Brain pericyte (primary cell): Measurements from ENCODE around the gene TGM6.
"Not testable (repeated sequence)": the region's sequence is repeated elsewhere in the genome, so short reads cannot be mapped to it uniquely, and the experiment has no call there.

Experiments
- DNase-seq: peaks from one replicate; pipeline ENCODE4 v3.0.0-alpha.2; 2012; ENCODE audit warnings: low read depth, low spot score

TGM6 gene

GRCh38 chr20:2398449-2398848 is 17.7 kb downstream of the TGM6 start:
- DNase-seq: no peak

DNA sequence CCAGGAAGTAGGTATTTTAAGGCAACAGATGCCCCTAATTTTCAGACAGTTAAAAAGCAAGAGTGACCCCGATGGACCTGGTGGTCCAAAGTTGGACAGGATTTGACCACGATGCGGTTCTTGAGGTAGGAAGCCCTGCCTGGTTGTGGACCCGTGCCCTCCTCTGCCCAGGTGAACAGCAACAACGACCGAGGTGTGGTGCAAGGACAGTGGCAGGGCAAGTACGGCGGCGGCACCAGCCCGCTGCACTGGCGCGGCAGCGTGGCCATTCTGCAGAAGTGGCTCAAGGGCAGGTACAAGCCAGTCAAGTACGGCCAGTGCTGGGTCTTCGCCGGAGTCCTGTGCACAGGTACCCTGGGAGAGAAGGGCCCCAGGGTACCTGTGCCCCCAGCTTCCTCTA is 18.7 kb downstream of the TGM6 start:
- DNase-seq: no peak

GRCh38 chr20:2400290-2400689 is 19.6 kb downstream of the TGM6 start:
- no peak for DNase-seq

DNA sequence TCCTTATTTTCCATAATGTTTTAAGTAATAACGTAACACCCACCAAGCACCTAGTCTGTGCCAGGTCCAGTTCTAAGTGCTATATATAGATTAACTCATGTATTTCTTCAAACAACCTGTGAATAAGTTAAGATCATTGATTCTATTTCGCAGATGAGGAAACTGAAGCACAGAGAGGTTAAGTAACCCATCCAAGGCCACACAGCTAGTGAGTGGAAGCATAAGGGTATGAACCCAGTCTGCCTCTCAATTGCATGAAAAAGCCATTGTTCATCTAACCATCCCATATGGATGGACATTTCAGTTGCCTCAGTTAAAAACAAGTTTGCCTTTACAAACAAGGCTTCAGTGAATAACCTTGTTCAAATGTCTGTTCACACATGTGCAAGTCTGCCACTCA is 20.8 kb downstream of the TGM6 start:
- DNase-seq: no peak

- no peak for DNase-seq
These were observed 21.7 kb downstream of the TGM6 start for GRCh38 chr20:2402271-2402980.

DNA sequence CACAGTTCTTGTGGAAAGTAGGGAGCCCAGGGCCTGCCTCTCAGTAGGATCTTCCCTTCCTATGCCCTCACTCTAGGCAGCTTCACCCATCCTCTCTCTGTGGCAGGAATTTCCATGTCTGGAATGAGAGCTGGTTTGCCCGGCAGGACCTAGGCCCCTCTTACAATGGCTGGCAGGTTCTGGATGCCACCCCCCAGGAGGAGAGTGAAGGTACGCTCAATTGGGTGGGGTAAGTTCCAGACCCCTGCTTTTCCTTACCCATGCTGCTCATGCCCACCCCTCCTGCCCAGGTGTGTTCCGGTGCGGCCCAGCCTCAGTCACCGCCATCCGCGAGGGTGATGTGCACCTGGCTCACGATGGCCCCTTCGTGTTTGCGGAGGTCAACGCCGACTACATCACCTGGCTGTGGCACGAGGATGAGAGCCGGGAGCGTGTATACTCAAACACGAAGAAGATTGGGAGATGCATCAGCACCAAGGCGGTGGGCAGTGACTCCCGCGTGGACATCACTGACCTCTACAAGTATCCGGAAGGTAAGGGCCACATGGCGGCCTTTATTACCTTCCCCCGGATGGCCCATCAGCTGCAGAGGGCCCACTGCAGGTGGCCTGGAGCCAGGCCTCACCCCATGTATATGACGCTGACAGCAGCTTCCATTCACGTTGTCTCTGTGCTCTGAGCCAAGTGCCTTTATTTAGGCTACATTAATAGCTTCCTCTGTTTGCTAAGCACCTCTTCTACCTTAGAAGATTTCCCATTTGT is 22.8 kb downstream of the TGM6 start:
- DNase-seq: no peak

- DNase-seq: no peak
These were observed 25.0 kb downstream of the TGM6 start for GRCh38 chr20:2405693-2406065.

DNA sequence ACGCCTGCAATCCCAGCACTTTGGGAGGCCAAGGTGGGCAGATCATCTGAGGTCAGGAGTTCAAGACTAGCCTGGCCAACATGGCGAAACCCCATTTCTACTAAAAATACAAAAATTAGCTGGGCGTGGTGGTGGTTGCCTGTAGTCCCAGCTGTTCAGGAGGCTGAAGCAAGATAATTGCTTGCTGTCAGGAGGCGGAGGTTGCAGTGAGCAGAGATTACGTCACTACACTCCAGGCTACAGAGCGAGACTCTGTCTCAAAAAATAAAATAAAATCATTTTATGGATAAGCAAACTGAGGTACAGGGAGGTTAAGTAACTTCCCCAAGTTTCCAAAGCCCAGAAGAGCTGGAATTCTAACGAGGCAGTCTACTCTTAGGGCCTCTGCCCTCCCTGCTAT is 26.7 kb downstream of the TGM6 start:
- not testable (repeated sequence) for DNase-seq

GRCh38 chr20:2408111-2408510 is 27.4 kb downstream of the TGM6 start:
- no peak for DNase-seq

DNA sequence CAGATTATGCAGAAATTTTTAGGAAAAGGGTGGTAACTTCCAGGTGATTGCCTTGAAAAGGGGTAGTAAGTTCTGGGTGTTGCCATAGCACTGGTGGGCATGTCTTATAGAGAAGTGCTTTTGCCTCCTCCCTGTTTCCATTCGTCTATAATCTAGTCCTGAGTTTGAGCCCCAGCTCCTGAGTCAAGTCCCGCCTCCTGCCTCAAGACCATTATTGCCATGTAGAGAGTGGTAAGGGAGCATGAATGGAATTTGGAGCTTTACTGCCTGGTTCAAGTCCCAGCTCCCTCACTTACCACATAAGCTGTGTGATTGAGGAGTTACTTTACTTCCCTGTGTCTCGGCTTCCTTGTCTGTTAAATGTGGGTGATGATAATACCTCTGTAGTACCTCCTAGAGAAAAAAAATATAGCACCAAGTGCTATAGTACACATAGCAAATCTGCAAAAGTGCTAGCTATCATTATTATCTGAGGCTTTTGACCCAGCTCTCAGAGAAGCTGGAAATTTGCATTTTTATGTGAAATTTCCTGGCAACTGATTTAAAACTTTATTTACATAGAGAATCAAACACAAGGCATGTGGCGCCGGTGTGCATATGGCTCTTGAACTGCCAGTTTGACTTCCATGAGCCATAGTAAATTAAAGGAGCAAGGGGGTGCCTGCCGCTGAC is 36.0 kb downstream of the TGM6 start:
- DNase-seq: no peak

GRCh38 chr20:2417213-2417541 is 36.5 kb downstream of the TGM6 start:
- no peak for DNase-seq

GRCh38 chr20:2418388-2418787 is 37.7 kb downstream of the TGM6 start:
- no peak for DNase-seq

GRCh38 chr20:2420510-2420909 is 39.8 kb downstream of the TGM6 start:
- DNase-seq: no peak

GRCh38 chr20:2421247-2421646 is 40.5 kb downstream of the TGM6 start:
- DNase-seq: no peak

DNA sequence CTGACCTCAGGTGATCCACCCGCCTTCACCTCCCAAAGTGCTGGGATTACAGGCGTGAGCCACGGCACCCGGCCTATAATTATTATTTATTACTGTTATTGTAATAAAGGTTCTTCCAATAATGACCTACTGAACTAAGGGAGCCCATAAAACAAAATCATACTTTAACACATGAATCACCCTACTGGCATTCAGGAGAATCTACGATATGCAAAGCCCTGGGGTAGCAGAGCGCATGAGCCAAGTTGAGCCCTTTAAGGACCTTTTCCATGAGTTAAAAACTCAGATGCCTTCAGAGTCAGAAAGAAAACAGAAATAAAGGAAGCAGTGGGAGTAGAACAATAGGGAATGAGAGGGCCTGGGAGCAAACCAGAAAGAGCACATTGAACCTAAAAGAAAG is 48.4 kb downstream of the TGM6 start:
- DNase-seq: no peak

DNA sequence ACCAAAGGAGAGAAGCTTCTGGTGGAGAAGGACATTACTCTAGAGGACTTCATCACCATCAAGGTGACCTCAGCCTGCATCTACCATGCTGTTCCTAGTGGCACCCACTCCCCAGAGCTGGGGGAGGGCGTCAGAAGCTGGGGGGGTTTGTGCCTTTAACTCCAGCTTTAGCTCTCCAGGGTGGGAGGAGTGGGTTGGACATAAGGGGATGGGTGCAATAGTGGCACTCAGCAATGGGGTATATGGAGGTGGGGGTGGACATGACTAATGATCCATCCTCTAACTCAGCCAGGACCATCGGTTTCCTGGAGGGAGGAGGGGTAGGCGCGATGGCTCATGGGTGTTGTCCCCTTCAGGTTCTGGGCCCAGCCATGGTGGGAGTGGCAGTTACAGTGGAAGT is 49.8 kb downstream of the TGM6 start:
- DNase-seq: no peak

- DNase-seq: no peak
These were observed 50.5 kb downstream of the TGM6 start for GRCh38 chr20:2431185-2431584.

- no peak for DNase-seq
These were observed 66.1 kb downstream of the TGM6 start for GRCh38 chr20:2446845-2447244.

- no peak for DNase-seq
These were observed 68.7 kb downstream of the TGM6 start for GRCh38 chr20:2449386-2449785.

DNA sequence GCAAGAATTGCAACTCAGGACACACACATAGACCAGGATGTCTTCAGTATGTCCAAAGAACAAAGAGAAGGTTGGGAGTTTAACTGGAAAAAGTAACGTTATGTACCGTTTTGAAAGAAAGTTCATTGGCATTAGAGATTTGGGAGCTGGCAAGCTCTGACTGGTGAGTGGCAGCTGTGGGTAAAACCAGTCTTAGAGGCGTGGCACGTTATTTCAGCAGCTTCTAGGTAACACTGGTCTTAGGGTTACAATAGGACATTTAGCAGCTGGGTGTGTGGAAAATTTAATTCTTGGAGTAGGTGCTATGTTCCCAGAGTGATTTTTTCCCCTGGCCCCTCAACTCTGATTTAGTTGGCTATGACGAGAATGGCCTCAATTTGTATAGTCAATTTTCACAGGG is 70.7 kb downstream of the TGM6 start:
- DNase-seq: no peak

- DNase-seq: no peak
These were observed 71.4 kb downstream of the TGM6 start for GRCh38 chr20:2451939-2452732.

DNA sequence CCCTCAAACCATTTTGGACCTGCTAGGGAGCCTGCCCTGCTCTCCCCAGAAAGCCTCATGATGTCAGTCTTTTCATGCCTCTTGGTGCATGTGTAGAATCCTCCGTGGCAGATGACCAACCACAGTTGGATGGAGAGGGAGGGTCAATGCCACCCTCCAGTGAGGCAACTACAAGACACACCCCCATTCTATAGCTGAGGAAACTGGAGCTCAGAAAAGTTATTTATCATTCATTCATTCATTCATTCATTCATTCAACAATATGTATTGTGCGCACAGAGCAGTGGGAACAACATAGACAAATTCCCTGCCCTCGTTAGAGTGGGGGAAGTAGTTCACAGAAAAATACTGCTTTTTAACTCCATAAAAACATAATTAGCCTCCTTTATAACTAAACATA is 73.1 kb downstream of the TGM6 start:
- DNase-seq: no peak
